Measurements from ENCODE around the gene LZTR1. TPM values are rescaled to one million over a fixed set of nuclear protein-coding genes. Genes with fewer than 3 reads are reported as not detected.

Gene LZTR1
- total and polyA plus RNA-seq, 10 of the 15 experiments (the other 5 are each of a cell fraction or from before 2014, with no cell fraction given): 0.82 to 50.3 (median 19.3) TPM

DNA sequence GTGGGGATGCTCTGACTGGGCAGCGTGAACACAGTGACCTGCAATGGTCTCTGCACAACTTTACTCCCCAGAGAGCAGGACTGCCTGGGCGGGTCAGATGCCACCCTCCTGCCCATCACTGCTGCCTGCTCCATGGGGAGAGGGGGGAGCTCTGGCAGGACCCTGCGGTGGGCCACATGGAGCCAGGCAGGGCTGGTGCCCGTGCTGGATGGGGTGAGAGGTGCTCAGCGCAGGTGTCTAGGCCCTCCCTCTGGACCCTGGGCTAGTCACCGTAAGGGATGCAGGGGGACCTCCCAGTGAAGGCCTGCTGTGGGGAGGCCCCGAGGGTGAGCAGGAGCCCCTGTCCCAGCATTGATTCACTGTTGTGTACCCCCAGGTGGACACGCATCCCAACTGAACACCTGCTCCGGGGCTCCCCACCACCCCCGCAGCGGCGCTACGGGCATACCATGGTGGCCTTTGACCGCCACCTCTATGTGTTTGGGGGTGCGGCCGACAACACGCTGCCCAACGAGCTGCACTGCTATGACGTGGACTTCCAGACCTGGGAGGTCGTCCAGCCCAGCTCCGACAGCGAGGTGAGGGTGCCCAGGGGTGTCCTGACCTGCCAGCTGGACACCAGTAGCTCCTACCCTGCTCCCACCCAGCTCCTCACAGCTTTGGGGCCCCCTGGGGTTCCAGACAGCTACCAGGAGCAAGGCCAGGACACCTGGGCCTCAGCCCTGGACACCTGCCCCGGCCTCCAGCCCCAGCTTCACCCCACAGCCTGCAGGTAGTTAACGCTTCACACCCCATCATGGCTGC lies 9.4 kb downstream of the LZTR1 start:
- H3K9me3 ChIP-seq (replicated peaks; ENCODE audit: control insufficient read depth, insufficient read depth, low read length): no peaks in the 10 kb centered on the region
- H3K4me1 ChIP-seq (ENCODE audit: control insufficient read depth, insufficient read depth, low read length): no peaks in the 10 kb centered on the region
- intact Hi-C loops (cut with micrococcal nuclease; ENCODE audit: unreplicated experiment): no loop called here
- H3K27me3 ChIP-seq (replicated peaks in 1 of 2; ENCODE audit: control insufficient read depth in 2 of 2, insufficient read depth in 2 of 2, low read length in 1 of 2): no peaks in the 10 kb centered on the region
- H2AFZ ChIP-seq (ENCODE audit: control insufficient read depth, low read depth, low read length): no peak overlapping the region
- H3K4me3 ChIP-seq: no peak overlapping the region
- ChIA-PET CTCF (interaction anchor here (0.7 kb wide), 1 partner anchor 9 kb away, joined by 3 read pairs; the partner anchor contains the start of gene LZTR1), SMC1A (ENCODE audit: uncharacterized antibody, unreplicated experiment) (no interaction called here), POLR2A (interaction anchor here (1.7 kb wide), 1 partner anchor 9 kb away, joined by 5 read pairs; the partner anchor contains the start of gene LZTR1), RAD21 (ENCODE audit: unreplicated experiment) (no interaction called here)
- no peak for ATAC-seq
- H3K27ac ChIP-seq (ENCODE audit: control insufficient read depth, insufficient read depth): no peak overlapping the region
- DNase-seq (ENCODE audit: low read depth, low spot score): no peak
- no peaks in the 10 kb centered on the region for H3K79me2 ChIP-seq (ENCODE audit: control insufficient read depth, insufficient read depth, low read length)
- 94% methylated on average over 23 of the region's 24 CpGs for WGBS (ENCODE audit: insufficient coverage, insufficient replicate concordance, low lambda C conversion rate, missing lambda C conversion rate)
- H3K4me2 ChIP-seq (ENCODE audit: control insufficient read depth, insufficient read depth): no peak overlapping the region
- H4K20me1 ChIP-seq (ENCODE audit: control insufficient read depth, insufficient read depth): no peaks in the 10 kb centered on the region
- no peak overlapping the region for H3K9ac ChIP-seq (ENCODE audit: control insufficient read depth, insufficient read depth, low read length)
- no peak for TF ChIP-seq NBN (IDR thresholded peaks at IDR 0.05)
- TF ChIP-seq, protein P1, sequence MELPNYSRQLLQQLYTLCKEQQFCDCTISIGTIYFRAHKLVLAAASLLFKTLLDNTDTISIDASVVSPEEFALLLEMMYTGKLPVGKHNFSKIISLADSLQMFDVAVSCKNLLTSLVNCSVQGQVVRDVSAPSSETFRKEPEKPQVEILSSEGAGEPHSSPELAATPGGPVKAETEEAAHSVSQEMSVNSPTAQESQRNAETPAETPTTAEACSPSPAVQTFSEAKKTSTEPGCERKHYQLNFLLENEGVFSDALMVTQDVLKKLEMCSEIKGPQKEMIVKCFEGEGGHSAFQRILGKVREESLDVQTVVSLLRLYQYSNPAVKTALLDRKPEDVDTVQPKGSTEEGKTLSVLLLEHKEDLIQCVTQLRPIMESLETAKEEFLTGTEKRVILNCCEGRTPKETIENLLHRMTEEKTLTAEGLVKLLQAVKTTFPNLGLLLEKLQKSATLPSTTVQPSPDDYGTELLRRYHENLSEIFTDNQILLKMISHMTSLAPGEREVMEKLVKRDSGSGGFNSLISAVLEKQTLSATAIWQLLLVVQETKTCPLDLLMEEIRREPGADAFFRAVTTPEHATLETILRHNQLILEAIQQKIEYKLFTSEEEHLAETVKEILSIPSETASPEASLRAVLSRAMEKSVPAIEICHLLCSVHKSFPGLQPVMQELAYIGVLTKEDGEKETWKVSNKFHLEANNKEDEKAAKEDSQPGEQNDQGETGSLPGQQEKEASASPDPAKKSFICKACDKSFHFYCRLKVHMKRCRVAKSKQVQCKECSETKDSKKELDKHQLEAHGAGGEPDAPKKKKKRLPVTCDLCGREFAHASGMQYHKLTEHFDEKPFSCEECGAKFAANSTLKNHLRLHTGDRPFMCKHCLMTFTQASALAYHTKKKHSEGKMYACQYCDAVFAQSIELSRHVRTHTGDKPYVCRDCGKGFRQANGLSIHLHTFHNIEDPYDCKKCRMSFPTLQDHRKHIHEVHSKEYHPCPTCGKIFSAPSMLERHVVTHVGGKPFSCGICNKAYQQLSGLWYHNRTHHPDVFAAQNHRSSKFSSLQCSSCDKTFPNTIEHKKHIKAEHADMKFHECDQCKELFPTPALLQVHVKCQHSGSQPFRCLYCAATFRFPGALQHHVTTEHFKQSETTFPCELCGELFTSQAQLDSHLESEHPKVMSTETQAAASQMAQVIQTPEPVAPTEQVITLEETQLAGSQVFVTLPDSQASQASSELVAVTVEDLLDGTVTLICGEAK (IDR thresholded peaks at IDR 0.05; ENCODE audit: borderline replicate concordance): no peak
- TF ChIP-seq EZH2 (IDR thresholded peaks at IDR 0.05; ENCODE audit: borderline replicate concordance, control insufficient read depth, low read depth, low read length): no peak
- no peak for TF ChIP-seq STAT1 (conservative IDR thresholded peaks at IDR 0.05)
- no peak for TF ChIP-seq MEF2A (IDR thresholded peaks at IDR 0.05; ENCODE audit: insufficient read depth, low read depth, low read length)
- TF ChIP-seq ASH2L (IDR thresholded peaks at IDR 0.05; ENCODE audit: borderline replicate concordance, low read depth): no peak
- TF ChIP-seq MTA3 (IDR thresholded peaks at IDR 0.05; ENCODE audit: borderline replicate concordance, low read length): no peak
- no peak for TF ChIP-seq IRF4 (IDR thresholded peaks at IDR 0.05; ENCODE audit: low read depth, low read length)
- no peak for TF ChIP-seq BHLHE40 (IDR thresholded peaks at IDR 0.05; ENCODE audit: borderline replicate concordance in 1 of 2, low read depth in 2 of 2, low read length in 1 of 2)
- TF ChIP-seq, protein P2, sequence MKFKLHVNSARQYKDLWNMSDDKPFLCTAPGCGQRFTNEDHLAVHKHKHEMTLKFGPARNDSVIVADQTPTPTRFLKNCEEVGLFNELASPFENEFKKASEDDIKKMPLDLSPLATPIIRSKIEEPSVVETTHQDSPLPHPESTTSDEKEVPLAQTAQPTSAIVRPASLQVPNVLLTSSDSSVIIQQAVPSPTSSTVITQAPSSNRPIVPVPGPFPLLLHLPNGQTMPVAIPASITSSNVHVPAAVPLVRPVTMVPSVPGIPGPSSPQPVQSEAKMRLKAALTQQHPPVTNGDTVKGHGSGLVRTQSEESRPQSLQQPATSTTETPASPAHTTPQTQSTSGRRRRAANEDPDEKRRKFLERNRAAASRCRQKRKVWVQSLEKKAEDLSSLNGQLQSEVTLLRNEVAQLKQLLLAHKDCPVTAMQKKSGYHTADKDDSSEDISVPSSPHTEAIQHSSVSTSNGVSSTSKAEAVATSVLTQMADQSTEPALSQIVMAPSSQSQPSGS (IDR thresholded peaks at IDR 0.05; ENCODE audit: low read length): no peak
- FAIRE-seq: no peak
- no TSS peak for BruUV-seq (replicated peaks)
- in situ Hi-C loops (cut with MboI): no loop called here
- peaks cover 2 to 3% of the 10 kb centered on the region in 2 experiments; a peak in 2 of 4 replicates for H3K36me3 ChIP-seq (ENCODE audit: control insufficient read depth in 2 of 2, insufficient read depth in 2 of 2, low read length in 1 of 2)
